ENCODE measurements around the gene ZC3H12D.
"Not testable (repeated sequence)": the region's sequence is repeated elsewhere in the genome, so short reads cannot be mapped to it uniquely, and the experiment has no call there.

Gene ZC3H12D

DNA sequence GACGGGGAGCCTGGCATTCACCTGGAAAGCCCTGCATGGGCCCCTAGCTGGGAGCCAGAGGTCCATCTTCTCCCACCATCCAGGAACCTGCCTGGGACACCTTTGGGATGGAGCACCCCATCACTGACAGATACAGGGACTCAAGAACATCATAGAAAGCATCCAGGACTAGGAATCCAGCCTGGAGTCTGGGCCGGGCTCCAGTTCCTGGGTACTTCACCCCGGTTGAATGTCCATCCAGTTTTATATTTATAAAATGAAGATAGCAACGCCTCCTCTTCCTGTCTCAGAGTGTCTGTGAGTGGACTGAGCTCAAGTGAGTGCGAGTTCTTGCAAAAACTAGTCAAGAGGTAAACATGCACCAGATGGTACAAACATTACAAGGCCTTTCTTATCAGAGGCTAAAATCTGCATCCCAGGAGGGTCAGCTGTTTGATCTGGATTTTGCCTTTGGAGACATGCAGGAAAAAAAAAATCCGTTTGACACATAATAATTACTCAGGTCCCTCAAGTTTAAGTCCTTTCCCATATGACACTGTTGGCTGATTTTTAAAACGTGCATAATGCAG, 27.4 kb downstream of the ZC3H12D start:
- no peak for DNase-seq

DNA sequence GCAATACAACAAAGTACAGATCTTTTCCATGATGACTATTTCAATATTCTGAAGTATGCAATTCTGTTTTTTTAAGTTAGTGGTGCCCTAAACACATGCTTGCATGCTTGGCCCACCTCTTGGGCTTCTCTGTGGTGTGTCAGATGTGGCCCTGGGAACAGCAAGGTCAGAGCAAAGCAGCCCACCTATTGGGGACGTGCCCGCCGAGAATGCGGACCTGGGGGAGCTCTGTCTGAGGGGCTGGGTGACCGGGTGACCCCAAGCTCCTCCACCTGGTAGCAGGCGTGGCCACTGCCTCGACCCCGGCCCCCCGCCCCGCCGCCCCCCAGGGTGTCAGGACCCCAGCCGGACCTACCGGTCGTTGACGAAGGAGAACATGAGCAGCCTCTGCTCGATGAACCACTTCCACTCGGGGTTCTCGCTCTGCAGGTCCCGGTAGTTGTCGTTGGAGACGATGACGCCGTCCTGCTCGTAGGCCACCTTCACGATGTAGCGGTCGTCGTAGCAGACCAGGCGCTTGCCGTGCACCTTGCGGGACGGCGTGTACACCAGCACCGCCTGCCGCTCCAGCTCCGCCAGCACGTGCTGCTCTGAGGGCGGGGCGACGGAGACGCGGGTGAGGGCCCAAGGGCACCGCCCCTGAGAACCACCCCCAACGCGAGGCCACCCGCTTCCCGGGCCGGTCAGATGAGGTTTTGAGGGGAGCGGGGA, 28.3 kb downstream of the ZC3H12D start:
- DNase-seq = no peak

DNA sequence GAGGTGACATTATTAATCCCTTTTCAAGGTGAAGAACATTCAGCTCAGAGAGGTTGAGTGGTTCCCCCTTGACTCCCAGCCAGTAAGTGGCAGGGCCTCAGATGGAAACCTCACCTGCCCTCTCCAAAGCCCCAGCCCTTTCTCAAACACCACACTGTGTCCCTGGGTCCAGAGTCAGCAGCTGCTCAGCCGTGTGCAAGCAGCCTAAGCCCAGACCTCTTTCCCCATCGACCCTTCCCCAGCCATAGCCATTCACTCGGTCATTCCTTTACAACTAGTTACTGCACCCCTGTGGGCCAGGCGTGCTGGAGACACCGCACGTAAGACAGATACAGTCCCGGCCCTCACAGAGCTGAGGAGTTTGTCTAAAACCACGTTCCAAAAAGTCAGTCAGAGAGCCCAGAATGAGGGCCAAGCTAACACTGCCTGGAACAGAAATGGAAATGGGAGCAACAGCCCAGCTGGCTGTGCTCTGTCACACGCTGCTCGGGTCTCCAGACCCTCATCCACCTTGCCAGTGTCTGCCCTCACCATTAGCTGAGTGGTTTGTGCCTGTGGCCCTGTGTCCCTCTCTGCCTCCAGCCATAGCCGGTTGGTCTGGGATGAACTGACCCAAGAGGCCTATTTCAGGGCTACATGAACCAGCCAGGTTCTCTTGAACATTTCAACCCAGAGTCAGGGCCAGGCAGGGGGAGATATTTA, 29.6 kb downstream of the ZC3H12D start:
- no peak for DNase-seq

DNA sequence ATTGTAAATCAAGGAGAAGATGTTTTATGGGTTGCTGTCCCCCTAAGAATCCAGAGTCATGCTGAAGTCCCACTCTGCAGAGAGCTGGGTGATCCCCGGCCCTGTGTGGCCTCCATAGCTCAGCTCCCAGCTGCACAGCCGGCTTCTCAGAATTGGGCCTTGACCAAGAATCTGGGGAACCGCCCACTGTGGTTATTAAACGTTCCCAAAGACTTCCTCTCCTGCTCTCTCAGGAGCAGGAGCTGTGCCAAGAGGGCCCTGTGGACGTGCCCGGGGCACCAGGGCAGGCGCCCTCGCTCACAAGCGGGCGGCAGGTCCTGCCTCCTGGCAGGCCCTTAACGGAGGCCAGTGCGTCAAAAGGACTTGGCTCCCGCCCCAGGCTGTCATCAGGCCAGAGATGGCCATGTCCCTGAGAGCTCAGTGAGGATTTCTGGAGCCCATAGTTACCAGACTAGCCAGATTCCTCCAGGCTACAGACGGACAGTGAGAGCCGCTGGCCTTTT, 30.4 kb downstream of the ZC3H12D start:
- no peak for DNase-seq

DNA sequence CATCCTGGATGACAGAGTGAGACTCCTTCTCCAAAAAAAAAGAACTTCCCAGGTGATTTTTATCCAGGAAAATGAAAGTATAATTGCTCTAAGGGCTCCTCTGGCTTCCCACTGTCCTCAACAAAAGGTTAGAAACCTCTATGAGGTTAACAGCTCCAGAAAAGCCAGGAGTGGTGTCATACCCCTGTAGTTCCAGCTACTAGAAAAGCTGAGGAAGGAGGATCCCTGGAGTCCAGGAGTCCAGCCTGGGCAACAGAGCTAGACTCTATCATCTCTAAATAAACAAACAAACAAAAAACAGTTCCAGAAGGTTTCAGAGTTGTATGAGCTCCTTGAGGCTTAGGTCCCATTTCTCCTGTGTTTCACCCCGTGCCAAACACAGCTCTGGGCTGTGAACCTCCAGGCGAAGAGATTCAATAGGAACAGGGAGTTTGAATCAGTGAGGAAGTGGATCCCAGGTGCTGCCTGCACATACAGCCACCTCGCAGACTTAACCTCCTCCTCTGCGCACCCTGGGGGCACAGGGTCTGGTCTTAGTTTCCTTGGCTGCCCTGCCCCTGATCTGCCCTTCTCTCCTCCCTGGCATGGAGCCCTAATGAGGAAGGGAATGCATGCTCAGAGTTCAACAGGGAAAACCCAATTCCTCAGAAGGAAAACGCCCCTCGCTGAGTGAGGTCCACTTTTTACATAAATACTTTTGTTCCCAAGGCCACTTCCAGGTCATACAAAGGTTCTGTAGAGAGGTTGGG, 31.0 kb downstream of the ZC3H12D start:
- no peak for DNase-seq

DNA sequence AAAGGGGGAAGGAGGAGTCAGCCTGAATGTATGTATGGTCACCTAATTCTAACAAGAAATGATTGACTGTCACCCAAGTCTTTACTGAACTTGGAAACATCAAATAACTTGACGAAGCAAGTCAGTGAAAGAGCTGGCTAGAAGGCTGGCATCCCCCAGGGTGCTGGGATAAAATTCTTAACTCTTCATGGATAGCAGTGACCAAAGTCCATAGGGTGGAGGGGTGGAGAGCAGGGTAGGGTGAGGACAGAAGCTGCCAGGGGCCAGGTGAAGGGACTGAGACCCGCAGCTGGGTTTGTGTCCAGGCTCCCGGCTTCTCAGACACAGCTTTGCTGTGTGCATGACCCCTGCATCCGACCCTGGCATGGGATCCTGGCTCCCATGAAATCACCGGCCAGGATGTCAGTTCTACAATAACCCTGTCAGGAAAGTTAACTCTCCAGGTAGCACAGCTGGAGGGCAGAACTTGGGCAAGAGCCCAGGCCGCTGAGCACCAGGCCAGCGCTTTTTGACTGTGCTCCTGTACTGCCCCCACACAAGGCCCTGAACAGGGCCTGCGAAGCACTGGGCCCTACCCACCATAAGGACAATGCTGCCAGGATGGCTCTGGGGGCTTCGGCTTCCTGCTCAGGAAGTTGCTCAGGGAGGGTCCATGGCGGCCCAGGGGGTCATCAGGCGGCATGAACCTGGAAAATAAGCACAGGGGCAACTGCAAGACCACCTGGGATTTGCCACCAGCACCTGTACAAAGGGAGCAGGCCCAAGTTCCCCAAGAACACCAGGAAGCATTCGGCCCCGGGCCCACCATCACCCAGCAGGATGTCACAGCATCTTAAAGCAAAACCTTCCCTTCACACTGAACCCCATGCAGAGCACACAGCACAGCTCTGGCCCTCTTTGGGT, 32.5 kb downstream of the ZC3H12D start:
- no peak for DNase-seq

DNA sequence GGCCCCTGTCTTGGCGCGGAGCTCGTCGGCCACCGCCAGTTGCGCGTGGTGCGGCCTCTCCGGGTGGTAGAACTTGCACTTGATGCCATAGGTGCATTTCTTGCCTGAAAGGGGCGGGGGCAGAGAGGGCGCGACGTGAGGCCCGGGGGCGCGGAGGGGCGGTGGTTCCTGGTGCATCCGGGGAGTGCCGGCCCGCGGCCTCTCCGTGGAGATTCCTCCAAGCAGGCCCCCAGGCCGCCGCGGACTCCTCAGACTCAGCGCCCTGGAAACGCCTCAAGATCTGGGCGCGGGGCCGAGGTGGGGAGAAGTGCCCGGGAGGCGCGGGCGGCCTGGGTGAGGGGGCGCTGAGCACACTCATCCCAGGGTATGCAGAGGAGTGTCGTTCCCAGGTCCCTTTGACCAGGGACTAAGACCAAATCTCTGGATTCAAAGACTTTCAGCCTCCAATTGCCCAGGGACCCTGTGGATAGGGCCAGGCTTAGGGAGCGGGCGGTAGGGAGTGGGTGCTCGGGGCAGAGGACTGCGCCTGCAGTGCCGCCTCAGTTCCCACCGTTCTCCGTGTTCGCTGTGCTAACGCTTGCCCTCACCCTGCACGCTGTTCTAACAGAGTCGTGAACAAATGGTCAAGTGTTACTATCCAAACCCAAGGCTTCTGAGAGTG, 33.3 kb downstream of the ZC3H12D start:
- DNase-seq = no peak

DNA sequence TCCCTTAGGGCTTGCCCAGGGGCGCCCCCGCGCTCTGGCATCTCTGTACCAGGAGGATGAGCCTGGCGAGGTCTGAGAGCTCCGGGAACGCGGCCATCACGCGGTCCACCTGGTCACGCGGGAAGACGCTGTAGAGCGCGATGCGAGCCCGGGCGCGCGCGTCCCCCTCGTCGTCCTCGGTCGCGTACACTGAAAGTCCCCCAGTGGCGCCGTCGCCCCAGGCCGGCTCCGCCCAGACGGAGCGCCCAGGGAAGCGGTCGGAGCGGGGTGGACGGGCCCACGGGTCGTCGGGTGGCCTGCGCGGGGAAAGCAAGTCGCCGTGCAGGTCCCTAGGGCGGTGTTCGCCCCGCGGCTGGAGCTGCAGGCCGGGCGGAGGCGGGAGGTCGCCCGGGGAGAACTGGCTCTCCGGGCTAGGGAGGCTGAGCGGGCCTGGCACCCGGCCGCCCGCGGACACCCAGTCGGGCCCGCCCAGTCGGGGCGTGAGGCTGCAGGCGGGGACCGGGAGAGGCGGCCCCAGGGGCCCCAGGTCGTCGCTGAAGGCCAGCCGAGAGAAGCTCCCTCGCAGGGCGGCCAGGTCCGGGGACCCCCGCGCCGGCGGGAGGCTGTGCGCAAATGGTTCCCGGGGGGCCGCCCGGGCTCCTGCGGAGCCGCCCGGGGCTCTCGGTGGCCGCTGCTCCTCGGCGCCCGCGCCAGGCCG, 34.0 kb downstream of the ZC3H12D start:
- no peak for DNase-seq

DNA sequence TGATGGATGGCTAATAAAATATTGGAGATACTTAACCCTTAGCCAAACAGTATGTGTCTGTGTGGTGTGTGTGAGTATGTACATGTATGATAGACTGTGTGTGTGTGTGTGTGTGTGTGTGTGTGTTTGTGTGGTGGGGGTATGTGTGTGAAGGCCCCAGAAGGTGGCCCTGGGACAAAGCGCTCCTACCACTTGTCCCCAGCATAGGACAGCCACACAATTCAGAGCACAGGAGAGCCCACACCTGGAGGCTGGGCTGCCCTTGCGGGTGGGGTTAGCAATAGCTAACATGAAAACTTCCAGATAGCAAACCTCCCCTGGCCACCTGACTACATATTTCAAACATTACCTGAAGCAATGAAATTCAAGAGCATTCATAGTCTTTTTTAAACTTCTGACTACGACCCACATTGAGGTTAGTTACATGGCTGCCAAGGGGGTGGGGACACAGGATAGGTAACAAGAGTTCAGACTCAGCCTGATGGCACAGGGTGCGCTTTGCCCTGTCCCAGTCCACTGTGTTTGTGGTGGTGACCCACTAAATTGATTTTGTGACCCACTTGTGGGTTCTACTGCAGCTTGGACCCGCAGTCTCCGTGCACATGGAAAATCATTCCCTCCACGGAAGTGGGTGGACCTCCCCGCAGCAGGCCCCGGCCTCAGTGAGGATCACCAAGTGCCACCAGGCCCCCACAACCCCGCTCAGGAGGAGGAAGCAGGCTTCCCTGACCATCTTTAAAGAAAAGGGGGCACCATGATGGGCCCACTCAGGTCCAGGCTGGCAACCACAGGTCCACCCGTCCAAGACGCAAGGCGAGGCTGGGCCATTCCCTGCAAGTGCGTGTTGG, 34.8 kb downstream of the ZC3H12D start:
- no peak for DNase-seq

DNA sequence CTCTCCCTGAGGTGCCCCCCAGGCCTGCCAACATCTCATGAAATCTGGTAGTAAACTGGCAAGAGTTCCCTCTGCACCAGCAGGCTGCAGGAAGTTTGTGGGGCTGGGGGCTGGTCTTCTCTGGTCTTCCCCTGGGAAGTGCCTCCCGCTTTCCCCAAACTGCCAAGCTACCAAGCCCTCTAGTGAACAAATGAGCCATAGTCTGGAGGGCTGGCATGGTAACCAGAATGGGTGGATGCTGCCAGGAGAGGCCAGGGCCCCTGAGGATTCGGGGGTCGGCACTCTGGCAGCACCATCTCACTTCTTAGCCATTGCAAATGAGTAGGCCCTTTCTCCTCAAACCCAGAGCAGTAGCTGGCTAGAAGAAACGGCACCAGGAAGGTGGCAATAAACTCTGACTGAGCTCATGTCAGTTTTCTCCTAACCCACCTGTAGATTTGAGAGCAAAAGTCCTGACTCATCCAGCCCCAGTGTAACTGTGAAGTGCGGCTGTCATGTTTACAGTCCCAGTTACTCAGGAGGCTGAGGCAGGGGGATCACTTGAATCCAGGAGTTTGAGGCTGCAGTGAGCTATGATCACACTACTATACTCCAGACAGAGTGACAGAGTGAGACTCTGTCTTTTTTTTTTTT, 35.9 kb downstream of the ZC3H12D start:
- no peak for DNase-seq

DNA sequence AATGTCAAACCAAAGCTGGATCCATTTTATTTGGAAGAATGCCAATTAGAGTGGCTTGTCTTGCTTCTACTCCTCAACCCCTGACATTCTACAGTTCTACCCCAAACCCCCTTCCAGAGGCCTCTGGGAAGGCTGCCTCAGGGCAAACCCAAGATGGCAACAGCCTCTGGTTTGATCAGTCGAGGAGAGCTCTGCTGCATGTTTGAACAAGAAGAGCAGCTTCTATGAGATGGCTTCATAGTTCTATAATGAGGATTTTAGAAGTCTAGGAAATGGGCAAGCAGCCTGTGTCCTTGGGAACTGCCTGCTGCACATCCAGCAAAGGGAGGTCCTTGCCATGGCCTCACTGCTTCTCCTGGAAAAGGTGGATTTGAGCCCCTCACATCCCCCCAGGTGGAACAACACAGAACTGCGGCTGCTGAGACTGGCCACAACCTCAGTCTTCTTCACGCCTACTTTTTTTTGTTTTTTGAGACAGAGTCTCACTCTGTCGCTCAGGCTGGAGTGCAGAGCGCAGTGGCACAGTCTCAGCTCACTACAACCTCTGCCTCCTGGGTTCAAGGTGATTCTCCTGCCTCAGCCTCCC, 37.9 kb downstream of the ZC3H12D start:
- DNase-seq = no peak

DNA sequence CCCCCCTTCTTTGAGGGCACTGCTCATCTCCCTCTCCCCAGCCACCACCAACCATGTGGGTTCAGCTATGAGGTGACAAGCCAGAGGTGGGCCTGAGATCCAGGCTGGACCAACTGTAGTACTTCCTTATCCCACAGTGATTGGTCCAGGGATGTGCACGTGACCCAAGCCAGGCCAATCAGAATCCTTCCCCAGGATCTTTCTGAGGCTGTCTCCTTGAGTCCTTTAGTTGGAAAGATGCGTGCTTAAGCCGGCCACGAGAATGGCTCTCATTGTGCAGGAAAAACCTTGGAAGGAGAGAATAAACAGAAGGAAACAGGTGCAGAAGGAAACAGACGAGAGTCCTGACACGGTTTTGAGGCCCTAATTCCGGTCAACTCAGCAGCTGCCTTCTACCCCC, 39.2 kb downstream of the ZC3H12D start:
- DNase-seq = no peak

DNA sequence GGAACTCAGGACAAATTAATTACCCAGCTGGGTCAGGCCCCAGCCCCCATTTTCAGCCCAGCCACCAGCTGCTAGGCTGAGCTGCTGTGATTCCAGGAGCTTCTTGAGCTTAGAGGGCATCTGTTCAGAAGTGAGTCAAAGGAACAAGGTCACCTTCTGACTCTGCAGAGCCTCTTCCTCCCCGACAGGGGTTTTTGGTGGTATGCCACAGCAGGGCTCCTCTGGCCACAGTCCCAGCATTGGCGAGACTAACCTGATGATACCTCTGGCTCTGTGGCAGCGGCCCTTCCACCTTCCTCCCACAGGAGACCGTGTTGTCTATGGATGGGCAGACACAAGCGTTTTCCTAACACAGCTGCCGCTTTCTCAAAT, 39.7 kb downstream of the ZC3H12D start:
- DNase-seq = no peak

DNA sequence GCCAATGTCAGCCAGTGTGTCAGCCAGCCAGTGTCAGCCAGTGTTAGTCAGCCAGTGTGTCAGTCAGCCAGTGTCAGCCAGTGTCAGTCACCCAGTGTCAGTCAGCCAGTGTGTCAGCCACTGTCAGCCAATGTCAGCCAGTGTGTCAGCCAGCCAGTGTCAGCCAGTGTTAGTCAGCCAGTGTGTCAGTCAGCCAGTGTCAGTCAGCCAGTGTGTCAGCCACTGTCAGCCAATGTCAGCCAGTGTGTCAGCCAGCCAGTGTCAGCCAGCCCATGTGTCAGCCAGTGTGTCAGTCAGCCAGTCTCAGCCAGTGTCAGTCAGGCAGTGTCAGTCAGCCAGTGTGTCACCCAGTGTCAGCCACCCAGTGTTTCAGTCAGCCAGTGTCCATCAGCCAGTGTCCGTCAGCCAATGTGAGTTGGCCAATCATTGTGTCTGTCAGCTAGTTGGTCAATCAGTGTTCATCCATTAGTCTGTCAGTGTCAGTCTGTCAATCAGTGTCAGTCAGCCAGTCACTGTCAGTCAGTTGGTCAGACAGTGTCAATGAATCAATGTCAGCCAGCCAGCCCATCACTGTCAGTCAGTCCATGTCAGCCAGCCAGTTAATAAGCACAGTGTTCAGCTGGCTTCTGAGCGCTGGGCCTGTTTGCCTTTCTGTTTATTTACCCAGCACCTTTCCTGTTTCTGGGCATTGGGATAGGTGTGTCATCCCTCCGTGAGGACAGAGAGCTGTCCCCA, 40.3 kb downstream of the ZC3H12D start:
- DNase-seq = not testable (repeated sequence)

DNA sequence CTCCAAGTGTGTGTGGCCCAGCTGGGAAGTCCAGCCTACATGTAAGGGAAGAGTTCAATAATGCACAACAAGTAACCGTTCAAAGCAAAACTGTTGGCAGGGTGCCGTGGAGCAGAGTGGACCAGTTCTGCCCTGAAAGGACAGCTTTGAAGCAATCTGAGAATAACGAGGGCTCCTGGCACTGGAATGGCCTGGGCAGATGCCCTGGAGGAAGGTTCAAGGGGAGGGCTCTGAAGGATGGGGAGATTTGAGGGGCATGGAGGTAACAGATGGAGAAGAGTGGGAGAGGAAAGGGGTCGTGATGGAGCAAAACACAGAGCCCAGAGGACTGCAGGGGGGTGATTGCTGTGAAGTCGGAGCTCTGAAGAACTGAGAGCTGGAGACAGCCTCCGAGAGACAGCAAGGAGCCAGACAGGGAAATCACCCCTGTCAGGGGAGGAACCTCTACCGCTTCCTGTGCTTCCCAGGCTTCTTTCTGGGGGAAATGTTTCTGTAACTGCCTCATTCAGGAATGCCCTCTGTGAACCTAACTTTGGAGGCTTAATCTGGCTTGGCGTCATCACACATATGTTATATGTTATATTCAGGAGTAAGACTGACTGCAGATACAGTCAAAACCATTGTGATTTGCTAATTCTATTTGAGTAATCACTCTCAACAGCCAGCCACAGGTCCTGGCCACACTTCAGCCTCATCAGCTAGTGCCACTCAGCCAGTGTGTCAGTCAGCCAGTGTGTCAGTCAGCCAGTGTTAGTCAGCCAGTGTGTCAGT, 41.2 kb downstream of the ZC3H12D start:
- DNase-seq = no peak

DNA sequence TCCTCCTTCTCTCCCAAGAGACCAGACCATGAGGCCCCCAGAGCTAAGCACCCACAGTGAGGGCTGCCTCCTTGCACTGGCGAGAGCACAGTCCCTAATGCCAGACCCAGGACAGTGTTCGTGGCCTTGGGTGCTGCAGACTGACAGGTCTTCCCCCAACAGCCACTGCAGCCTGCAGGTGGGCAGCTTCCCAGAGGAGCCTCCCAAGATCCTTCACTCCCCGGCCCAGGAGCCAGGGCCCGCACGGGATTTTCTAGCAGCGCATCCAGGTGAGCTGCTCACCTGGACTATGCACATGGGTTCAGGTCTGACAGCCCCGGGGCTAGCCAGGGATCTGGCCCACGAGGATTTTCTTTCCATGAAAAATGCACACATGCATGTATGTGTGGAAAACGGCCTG, 43.1 kb downstream of the ZC3H12D start:
- no peak for DNase-seq

DNA sequence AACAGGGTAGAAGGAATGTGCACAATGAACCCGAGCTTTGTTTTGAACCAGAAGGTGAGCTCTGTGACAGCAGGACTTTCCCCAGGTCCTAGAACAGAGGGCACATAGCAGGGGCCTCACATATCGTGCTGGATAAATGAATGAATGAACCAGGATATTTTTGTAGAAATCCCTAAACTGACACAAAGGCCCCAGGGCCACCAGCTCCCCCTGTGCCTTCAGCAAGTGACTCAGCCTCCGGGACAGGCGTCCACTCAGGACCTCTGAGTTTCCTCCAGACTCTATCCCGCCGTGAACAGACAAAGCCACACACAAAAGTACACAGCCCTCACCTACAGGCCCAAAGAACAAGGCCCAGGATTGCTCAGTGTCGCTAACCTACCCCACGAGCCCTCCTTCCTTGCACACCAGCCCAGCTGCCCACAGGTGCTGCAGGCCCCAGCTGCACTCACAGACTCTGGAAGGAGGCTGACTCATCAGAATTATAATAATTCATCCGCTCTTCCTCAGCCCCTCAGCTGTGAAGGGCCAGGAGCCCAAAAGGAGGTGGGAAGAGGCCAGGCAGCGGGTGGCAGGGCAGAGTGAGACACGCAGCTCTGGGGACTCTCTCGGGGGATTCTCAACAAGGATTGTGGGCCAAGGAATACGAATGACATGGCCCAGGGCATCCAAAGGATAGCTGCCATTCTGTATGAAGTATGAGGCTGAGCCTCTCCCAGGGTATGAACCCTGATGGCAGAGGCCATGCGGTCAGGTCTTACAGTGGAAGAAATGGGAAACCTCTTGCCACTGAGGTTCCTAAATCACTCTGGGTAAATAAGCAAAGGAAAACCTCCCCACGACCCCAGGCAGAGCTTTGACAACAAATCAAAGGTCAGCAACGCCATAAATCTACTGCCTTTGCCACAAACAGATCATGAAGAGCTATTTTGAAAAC, 43.8 kb downstream of the ZC3H12D start:
- DNase-seq = no peak

Data from NCI-H526 treated with DMSO at 0.1 percent for 48 hours (cell line).